VCaP (cell line): Measurements from ENCODE around the gene TLDC2.
A peak's percentile ranks its signal among the peaks of the same experiment; 100 is the strongest.

Source experiments
- H3K27ac ChIP-seq: fragments of 450-650 bp; 2 replicates; pipeline ENCODE4 v1.5.1; 2017
- CTCF ChIP-seq: fragments of 450-650 bp; conservative IDR thresholded peaks from 2 replicates; pipeline ENCODE4 v1.5.1; 2017; ENCODE audit warnings: mild to moderate bottlenecking, moderate library complexity

TLDC2 gene

GRCh38 chr20:36854348-36855240, 21.3 kb upstream of the TLDC2 start:
- no peak for TF ChIP-seq CTCF
- H3K27ac ChIP-seq: peak overlapping the region; percentile 98

- H3K27ac ChIP-seq: peak overlapping the region; percentile 98
- TF ChIP-seq CTCF: no peak
Measured at GRCh38 chr20:36855241-36855657, 20.7 kb upstream of the TLDC2 start.

GRCh38 chr20:36856195-36856594, 19.7 kb upstream of the TLDC2 start:
- peak overlapping the region; percentile 98 for H3K27ac ChIP-seq
- no peak for TF ChIP-seq CTCF

- no peak for TF ChIP-seq CTCF
- peak overlapping the region; percentile 98 for H3K27ac ChIP-seq
Measured at GRCh38 chr20:36856691-36857635, 19.0 kb upstream of the TLDC2 start.

- H3K27ac ChIP-seq: peak overlapping the region; percentile 97; the same call in 1 of the 2 replicates
- no peak for TF ChIP-seq CTCF
Measured at GRCh38 chr20:36859282-36859555, 16.7 kb upstream of the TLDC2 start.

- H3K27ac ChIP-seq: peak overlapping the region; percentile 97; the same call in 1 of the 2 replicates
- TF ChIP-seq CTCF: no peak
Measured at GRCh38 chr20:36859700-36860330, 16.1 kb upstream of the TLDC2 start.

- peak overlapping the region; percentile 97; the same call in 1 of the 2 replicates for H3K27ac ChIP-seq
- no peak for TF ChIP-seq CTCF
Measured at GRCh38 chr20:36860339-36860738, 15.6 kb upstream of the TLDC2 start.
